NOMO-1 (cell line): ENCODE measurements around the gene TCP11.
"Not testable (repeated sequence)": the region's sequence is repeated elsewhere in the genome, so short reads cannot be mapped to it uniquely, and the experiment has no call there.

ENCODE experiments used
- DNase-seq, 2 experiments: peaks; one replicate each; lab custom pipeline; 2025; ENCODE audit not compliant: unreplicated experiment in 2 of 2; lab: John Stamatoyannopoulos, UW

Gene TCP11

GRCh38 chr6:35148167-35148741, 7.1 kb upstream of the TCP11 start:
- no peak for DNase-seq

- DNase-seq, result no peak
Measured at GRCh38 chr6:35147486-35147885, 6.3 kb upstream of the TCP11 start.

- DNase-seq, result no peak
Measured at GRCh38 chr6:35147026-35147425, 5.9 kb upstream of the TCP11 start.

GRCh38 chr6:35146453-35146852, 5.3 kb upstream of the TCP11 start:
- no peak for DNase-seq

GRCh38 chr6:35145757-35146156, 4.6 kb upstream of the TCP11 start:
- DNase-seq, result no peak

GRCh38 chr6:35142588-35143569, 1.7 kb upstream of the TCP11 start:
- peak in 1 of 2 experiments; percentile 20 for DNase-seq

- no peak for DNase-seq
Measured at GRCh38 chr6:35140639-35141006, 516 bp downstream of the TCP11 start.

GRCh38 chr6:35139924-35140638, 1.1 kb downstream of the TCP11 start:
- DNase-seq, result peak; percentile 67 to 68

GRCh38 chr6:35139470-35139869, 1.7 kb downstream of the TCP11 start:
- DNase-seq, result no peak

GRCh38 chr6:35138191-35138590, 2.9 kb downstream of the TCP11 start:
- not testable (repeated sequence) for DNase-seq

GRCh38 chr6:35136185-35136584, 5.0 kb downstream of the TCP11 start:
- DNase-seq, result peak in 1 of 2 experiments; percentile 9

- no peak for DNase-seq
Measured at GRCh38 chr6:35128496-35128895, 12.6 kb downstream of the TCP11 start.

GRCh38 chr6:35128042-35128441, 13.1 kb downstream of the TCP11 start:
- DNase-seq, result no peak

- DNase-seq, result no peak
Measured at GRCh38 chr6:35124356-35124755, 16.8 kb downstream of the TCP11 start.

- DNase-seq, result no peak
Measured at GRCh38 chr6:35120746-35121145, 20.4 kb downstream of the TCP11 start.

- DNase-seq, result no peak
Measured at GRCh38 chr6:35108309-35108885, 32.7 kb downstream of the TCP11 start.

- DNase-seq, result not testable (repeated sequence)
Measured at GRCh38 chr6:35107761-35108160, 33.4 kb downstream of the TCP11 start.

GRCh38 chr6:35107208-35107607, 33.9 kb downstream of the TCP11 start:
- not testable (repeated sequence) for DNase-seq

GRCh38 chr6:35106061-35106460, 35.1 kb downstream of the TCP11 start:
- DNase-seq, result not testable (repeated sequence)

GRCh38 chr6:35105078-35105477, 36.1 kb downstream of the TCP11 start:
- DNase-seq, result no peak

GRCh38 chr6:35099116-35099515, 42.0 kb downstream of the TCP11 start:
- DNase-seq, result no peak
